HL-60 (cell line): ENCODE results near the gene TBPL1.

Source experiments
- POLR2AphosphoS5 ChIP-seq: IDR thresholded peaks from 2 replicates; pipeline ENCODE4 v1.6.1; 2012; ENCODE audit warnings: low read depth
- SPI1 ChIP-seq: IDR thresholded peaks from 2 replicates; pipeline ENCODE4 v1.6.1; 2012; ENCODE audit warnings: low read depth, mild to moderate bottlenecking, borderline replicate concordance
- TF ChIP-seq, protein P1 (sequence below): IDR thresholded peaks from 2 replicates; pipeline ENCODE4 v1.6.1; 2012; ENCODE audit warnings: low read depth; ENCODE audit not compliant: insufficient replicate concordance
- TF ChIP-seq, protein P2 (sequence below): IDR thresholded peaks from one replicate; pipeline ENCODE4 v1.5.1; 2011; ENCODE audit warnings: low read length, control low read depth, inconsistent platforms; ENCODE audit not compliant: insufficient read depth

DNA sequence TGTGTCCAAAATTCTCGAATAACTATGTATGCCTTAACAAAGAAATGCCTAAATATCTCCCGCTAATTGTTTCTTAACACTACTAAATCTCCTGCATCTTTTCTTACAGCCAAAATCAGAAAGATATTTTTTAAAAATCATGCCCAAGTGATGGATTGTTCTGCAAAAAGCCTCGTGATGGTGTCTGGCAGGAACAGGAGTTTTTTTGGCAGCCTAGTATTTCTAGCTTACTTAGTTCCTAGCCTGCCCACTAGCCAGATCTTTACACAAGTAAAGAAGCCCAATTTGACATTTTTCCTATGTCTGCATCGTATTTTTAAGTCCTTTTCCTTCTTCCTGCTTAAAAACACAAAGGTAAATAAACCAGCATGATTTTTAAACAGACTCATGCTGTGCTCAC lies 67.9 kb downstream of the TBPL1 start:
- TF ChIP-seq, protein P1, sequence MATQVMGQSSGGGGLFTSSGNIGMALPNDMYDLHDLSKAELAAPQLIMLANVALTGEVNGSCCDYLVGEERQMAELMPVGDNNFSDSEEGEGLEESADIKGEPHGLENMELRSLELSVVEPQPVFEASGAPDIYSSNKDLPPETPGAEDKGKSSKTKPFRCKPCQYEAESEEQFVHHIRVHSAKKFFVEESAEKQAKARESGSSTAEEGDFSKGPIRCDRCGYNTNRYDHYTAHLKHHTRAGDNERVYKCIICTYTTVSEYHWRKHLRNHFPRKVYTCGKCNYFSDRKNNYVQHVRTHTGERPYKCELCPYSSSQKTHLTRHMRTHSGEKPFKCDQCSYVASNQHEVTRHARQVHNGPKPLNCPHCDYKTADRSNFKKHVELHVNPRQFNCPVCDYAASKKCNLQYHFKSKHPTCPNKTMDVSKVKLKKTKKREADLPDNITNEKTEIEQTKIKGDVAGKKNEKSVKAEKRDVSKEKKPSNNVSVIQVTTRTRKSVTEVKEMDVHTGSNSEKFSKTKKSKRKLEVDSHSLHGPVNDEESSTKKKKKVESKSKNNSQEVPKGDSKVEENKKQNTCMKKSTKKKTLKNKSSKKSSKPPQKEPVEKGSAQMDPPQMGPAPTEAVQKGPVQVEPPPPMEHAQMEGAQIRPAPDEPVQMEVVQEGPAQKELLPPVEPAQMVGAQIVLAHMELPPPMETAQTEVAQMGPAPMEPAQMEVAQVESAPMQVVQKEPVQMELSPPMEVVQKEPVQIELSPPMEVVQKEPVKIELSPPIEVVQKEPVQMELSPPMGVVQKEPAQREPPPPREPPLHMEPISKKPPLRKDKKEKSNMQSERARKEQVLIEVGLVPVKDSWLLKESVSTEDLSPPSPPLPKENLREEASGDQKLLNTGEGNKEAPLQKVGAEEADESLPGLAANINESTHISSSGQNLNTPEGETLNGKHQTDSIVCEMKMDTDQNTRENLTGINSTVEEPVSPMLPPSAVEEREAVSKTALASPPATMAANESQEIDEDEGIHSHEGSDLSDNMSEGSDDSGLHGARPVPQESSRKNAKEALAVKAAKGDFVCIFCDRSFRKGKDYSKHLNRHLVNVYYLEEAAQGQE, result no peak
- TF ChIP-seq, protein P2, sequence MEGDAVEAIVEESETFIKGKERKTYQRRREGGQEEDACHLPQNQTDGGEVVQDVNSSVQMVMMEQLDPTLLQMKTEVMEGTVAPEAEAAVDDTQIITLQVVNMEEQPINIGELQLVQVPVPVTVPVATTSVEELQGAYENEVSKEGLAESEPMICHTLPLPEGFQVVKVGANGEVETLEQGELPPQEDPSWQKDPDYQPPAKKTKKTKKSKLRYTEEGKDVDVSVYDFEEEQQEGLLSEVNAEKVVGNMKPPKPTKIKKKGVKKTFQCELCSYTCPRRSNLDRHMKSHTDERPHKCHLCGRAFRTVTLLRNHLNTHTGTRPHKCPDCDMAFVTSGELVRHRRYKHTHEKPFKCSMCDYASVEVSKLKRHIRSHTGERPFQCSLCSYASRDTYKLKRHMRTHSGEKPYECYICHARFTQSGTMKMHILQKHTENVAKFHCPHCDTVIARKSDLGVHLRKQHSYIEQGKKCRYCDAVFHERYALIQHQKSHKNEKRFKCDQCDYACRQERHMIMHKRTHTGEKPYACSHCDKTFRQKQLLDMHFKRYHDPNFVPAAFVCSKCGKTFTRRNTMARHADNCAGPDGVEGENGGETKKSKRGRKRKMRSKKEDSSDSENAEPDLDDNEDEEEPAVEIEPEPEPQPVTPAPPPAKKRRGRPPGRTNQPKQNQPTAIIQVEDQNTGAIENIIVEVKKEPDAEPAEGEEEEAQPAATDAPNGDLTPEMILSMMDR, result no peak
- TF ChIP-seq POLR2AphosphoS5 (no peak), SPI1 (no peak)
